ENCODE results near the gene PPP1R15B.

Gene PPP1R15B

GRCh38 chr1:204411451-204412204 lies at the start of gene PPP1R15B:
Gene PPP1R15B, minus strand, starts transcription at chr1:204411817. Its CDS starts 406 bp downstream, at chr1:204411411.
- DNase-seq: peak; percentile 97

DNA sequence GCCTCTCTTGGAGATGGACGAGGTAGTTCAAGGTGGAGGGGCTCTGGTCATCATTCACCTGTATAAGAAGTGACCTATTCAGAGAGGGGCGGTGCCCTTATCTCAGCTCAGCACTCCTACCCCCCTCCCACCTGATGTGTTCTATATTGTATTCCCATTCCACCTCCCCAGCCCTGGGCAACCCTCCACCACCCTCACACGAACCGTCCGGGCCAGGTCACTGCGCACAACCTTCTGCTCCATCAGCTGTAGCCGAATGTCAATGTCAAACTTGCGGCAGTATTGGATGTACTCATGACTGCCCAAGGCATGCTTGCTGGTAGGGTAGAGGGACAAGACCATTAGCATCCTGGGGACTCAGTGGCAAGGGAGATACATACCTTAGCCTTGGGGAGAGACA lies 48.7 kb upstream of the PPP1R15B start:
- DNase-seq: no peak

DNA sequence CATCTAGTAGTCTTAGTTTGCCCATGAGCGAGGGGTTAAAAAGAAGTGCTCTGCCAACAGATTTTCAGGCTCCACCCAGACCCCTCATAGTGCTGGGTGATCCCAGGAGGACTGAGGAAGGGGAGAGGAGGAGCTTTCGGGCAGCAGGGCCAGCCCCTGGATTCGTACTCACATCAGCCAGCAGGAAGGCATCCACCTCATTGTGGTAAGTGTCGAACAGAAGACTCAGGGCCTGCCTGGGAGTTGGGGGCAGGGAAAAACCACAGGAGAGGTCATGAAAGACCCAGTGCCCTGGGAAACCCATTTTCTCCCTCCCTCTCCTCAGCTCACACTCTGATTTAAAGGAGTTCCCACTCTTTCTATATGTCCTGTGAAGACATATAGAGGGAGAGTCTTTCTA lies 48.1 kb upstream of the PPP1R15B start:
- no peak for DNase-seq

DNA sequence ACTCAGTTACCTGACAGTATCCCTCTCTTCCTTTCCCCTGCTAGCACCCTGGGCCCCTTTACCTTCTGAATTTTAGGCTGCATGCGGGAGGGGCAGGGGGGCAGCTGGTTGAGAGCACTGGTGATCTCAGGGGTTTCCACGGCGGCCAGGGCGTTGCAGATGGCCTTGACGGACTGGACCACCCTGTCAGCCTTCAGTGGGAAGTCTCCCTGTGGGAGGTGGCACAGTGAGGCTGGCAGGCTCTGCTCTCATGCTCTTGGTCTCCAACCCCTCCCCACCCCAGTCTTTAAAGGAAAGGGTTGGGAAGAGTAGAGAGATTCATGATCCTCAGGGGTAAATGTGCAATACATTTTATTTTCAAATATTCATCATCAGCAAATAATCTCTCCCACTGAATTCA lies 46.0 kb upstream of the PPP1R15B start:
- DNase-seq: no peak

- no peak for DNase-seq
Observed at GRCh38 chr1:204456826-204457442, 45.3 kb upstream of the PPP1R15B start.

DNA sequence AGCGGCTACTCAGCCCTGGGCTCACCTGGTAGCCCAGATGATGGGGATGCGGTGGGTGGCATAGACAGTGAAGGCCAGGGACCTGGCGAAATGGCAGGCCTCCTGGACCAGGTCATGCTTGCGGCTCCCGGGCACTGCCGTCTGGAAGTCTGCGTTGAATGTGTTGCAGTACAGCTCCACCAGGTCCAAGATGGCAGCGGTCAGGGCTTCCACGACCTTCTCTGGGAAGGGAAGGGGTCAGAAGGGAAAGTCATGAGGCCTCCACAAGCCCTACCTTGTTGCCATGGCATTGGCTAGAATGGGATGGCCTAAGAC lies 44.2 kb upstream of the PPP1R15B start:
- no peak for DNase-seq

DNA sequence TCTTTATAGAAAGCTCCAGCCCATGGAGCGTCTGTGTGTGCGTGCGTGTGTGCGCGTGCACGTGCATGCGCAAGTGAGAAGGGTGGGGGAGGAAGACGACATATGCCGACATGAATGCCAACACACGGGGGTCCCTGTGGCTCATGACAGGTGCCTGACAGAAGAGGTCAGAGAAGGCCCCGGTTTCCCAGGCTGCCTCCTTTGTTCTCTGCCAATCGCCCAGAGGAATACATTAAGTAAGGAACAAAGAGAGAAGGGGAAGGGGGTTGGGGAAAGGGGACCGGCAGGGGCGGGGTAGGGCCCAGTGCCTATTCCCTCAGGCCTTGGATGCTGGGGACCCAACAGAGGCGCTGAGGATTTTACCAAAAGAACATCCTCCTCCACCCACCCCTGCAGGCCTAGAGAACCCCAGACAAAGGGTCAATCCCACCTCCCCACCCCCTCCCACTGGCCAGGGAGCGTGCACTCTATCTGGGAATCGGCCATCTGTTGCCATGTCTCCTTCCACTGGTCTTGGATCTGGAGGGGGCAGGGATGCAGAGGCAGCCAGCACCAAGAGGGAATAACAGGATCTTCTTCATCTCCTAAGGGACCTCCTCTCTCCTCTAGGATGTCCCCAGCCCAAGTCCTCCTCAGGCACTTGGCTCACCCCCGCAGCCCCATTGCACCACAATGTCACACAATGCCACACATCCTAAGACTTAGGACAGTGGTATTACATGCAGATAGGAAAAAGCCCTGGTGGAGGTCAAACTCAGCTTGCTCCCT lies 43.6 kb upstream of the PPP1R15B start:
- DNase-seq: no peak

DNA sequence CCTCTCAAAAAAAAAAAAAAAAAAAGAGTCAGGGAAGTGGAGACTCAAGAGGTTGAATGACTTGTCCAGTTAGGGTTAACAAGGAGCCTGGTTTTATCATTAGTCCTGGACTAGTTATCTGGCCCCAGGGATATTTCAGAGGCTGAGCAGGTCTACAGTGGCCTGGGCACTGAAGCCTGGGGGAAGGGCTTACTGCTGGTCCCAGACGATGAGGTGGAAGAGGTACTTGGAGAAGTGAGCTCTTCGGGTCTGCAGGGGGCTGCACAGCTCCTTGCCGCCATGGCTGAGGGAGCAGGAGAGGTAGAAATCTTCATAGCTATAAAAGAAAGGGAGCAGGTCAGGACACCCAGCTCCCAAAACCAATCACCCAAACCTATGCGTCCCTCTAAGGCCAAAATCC lies 42.9 kb upstream of the PPP1R15B start:
- no peak for DNase-seq

DNA sequence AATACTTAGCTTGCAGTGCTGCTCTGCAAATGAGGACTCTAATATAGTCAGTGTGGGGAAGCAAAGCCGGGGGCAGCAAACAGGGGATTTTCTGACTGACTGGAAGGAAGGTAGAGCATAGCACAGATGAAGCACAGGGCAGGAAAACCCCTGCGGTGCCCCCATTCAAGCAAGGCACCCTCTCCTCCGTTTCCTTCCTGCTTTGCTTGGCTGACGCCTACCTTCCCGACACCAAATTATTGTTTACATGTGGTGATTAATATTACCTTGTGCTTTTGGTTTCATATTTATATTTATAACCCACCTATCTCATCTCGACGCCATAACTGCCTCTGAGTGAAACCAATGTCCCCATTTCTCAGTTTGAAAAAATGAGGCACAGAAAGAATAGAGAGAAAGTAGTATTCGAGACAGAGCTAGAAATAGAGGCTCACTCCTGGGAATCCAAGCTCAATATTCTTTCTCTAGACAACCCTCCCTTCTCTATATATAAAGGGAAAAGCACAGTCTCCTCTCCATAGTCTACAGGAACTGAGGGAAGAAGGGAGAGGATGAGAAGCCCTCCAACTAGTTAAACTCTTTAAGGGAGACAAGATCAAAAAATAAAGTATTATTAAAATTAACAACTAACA lies 41.6 kb upstream of the PPP1R15B start:
- DNase-seq: peak; percentile 74

DNA sequence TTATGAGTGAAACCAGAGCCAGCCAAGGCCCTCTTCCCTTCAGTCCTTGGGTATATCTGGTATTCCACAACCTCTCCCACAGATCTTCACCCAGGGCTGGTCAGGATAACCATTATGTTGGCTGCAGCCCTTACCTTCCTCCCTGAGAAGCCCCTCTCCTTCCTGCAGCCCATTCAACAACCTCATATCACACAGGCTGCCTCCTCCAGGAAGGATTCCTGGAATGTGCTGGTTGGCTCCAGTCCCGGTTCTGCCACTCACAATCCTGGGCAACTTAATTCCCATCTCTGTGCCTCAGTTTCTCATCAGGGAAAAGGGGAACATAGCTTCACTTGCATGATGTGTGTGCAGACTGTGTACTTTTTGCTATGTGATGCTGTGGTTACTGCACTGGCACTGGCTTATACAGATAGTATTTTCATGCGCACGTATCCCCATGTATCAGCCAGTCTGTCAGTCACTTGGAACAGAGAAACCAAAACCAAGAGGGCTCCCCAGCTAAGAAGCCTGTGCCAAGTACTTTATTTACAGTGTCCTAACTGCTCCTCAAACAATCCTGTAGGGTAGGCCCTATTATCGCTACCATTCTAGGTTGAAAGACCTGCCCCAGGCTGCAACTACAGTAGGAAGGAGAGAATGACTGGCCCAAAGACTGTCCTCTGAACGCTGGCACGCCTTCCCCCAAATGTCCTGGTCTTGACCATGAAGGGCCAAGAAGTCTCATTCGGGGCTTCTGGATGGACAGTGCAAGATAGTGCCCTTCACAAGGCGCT lies 39.9 kb upstream of the PPP1R15B start:
- DNase-seq: no peak

DNA sequence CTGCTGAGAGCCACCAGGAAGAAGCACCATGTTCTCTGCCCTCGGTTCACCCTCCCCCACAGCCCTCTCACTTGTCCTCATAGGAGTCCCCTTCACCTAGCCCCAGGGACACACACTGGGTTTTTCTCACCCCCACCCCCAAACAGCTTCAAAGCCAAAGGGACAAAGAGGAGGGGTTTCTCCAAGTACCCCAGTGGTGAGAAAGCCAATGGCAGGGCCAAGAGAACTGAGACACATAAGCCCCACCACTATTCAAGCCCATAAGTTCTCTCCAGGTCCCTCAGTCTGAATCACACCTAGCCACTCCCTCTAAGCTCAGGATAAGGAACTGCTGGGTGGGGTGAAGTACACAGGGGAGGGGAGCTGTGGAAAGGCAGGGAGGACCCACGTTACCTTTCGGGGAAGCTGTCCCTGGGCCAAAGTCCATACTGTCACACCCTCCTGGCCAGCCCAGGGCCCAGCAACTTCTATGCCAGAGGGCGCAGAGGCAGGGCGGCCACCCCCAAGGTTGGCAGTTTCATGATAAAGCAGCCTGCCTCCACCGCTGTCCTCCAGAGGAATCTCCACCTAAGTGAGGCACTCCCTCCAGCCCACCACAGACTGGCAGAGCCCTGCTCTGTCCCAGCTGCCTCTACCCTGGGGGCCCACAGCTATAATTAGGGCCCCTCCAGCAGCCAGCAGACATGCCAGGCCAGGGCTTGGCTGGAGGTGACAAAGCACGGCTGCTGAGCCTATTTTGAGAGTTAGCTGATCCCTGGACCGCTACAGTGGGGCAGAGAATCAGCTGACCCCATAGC lies 39.0 kb upstream of the PPP1R15B start:
- DNase-seq: no peak

DNA sequence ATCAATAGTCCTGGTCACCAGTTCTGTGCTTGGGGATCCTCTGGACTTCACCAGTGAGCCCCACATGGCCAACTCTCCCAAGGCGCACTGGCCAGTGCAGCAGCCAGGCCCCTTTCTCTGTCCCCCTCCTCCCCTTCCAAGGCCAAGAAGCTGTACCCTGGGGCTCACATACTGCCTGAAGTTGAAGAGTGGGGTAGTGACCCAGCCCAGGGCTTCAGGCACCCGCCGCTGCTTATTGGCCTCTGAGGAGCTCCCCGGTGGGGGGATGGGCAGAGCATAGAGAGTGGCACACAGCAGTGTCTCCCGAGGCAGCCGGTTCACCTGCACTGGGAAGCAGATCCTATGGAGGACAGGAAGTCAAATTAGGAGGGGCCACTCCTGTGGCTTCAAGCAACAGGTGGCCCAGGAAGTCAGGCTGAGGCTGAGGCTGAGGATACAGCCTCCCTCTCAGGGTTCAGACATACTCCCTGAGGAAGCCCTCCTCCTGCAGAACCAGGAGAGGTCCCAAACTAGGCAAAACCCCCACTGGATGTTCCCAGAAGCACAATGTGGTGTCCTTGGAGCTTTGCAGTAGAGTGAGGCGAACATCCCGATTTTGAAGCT lies 38.2 kb upstream of the PPP1R15B start:
- no peak for DNase-seq

DNA sequence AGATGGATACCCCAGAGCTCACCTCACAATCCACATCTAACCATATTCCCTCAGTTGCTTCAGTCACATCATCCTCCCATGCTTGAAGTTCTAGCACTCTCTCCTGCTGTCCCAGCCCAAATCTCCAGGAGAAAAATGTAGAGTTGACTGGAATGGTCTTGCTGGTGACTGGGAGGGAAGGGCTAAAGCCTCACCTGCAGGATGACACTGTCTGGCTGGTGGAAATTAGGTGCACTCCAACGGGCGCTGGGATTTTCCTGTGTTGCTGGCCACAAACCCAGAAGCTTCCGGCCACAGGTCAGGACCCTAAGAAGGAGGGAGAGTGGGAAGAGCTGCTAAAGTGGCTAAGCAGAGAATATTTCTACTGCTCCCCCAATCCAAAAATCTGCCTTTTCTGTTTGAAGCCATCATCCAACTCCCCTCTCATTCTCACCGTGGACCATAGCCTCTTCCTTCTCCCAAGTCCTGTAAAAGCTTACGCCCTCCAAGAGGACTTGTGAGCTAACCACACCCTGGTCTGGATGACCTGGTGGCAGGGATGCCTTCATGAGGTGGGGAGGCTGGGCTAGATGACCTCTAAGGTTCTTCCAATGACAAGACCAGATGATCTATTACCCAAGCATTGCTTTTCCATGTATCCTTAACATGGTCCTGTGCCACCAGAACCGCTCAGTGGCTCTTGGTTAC lies 37.5 kb upstream of the PPP1R15B start:
- no peak for DNase-seq

DNA sequence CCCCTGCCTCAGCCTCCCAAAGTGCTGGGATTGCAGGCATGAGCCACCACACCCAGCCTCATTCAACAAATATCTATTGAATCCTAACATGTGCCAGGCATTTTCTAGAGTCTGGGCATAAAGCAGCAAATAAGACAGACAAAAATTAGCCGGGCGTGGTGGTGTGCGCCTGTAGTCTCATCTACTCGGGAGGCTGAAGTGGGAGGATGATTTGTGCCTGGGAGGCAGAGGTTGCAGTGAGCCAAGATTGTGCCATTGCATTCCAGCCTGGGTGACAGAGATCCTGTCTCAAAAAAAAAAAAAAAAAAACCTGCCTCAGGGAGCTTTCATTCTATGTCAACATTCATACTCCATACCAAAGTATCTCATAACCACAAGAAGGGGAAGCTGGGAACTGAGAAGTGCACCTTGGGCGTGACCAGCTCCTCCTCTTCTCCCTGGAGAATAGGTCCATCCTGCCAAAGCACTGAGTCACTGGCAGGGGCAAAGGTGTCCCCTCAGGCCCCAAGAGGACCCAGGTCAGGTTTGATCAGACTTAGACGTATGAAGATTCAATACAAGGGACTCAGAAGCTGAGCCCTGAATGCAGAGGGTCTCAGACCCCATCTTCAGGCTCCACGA lies 36.8 kb upstream of the PPP1R15B start:
- DNase-seq: no peak

DNA sequence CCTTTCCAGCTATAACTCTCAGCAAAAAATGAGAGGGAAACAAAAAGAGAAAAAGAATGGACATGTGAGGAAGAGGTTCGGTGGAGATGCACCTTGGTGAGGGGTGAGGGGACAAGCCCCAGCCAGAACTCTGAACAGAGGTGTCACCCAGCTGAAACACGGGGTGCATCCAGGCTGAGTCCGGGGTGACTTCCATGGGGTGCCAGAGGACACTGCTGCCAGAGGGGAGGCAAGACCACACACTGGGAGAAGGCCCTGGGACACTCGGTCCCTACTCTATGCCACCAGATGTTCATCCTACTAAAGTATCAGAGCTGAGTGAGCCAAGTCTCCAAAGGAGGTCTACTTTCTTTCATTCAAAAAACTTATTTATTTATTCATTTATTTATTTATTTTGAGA lies 36.1 kb upstream of the PPP1R15B start:
- no peak for DNase-seq

- no peak for DNase-seq
Observed at GRCh38 chr1:204447190-204447589, 35.6 kb upstream of the PPP1R15B start.

GRCh38 chr1:204446413-204447111 lies 34.9 kb upstream of the PPP1R15B start:
- peak; percentile 76 for DNase-seq

DNA sequence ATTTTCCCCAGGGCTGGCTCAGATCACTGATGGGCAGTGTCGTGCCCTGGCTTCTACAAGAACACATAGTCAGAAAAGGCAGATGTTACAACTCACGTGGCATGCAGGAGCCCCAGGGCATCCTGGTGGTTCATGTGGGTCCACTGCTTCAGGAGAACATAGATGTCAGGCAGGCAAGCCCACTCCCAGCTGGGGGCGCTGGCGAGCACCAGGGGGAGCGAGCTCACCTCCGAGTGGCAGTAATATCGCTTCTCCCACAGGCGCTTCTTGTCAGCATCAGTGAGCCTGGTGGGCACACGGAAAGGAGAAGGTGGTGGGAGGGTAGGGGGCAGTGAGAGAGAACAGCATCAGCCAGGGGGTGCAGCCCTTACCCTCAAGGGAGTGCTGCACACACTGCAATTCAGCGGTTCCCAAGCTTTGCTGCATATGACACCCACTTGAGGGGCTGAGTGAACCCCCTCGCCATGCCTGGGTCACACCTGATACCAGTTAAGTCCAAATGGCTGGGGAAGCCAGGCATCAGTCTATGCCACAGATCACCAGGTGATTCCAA lies 34.3 kb upstream of the PPP1R15B start:
- DNase-seq: peak; percentile 67

GRCh38 chr1:204443871-204444581 lies 32.4 kb upstream of the PPP1R15B start:
- peak; percentile 37 for DNase-seq
